ENCODE results near the gene PRTN3.

Gene PRTN3

GRCh38 chr19:896999-897398, 56.2 kb downstream of the PRTN3 start:
- DNase-seq (ENCODE audit: low read depth in 2 of 3, low spot score in 2 of 3) = no peak

DNA sequence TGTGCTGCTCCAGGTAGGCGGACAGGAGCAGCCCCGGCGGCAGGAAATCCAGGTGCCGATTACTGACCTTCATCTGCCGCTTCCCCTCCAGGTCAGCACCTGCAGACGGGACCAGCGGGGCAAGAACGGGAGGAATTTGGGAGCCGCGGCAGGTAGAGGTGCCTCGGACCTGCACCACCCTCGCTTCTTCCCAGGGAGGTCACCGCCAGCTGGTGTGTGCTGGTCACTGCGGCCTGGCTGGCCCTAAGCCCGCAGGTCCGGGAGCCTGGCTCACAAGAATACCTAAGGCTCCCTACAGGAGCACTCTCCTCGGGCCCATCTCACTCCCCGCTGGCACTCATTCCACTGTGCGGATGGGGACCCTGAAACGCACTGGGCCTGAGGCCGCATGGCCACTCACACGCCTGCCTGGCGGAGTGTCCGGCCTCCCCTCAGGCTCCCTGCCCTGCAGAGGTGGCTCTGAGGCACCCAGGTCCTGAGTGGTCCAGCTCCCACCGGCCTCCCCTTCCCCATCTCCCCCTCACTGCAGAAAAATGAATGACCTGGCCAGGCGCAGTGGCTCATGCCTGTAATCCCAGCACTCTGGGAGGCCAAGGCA, 56.7 kb downstream of the PRTN3 start:
- DNase-seq (ENCODE audit: low read depth in 2 of 3, low spot score in 2 of 3) = no peak

All from activated CD8-positive, alpha-beta memory T cell treated with anti-CD3 and anti-CD28 coated beads for 48 hours (primary cell).